OCI-LY3 (cell line): ENCODE data around the gene PCSK7.
"Not testable (repeated sequence)": the region's sequence is repeated elsewhere in the genome, so short reads cannot be mapped to it uniquely, and the experiment has no call there.

Experiments
- CTCF ChIP-seq: fragments of 200-600, 300-600 bp; sonication (generic); IDR thresholded peaks from 2 replicates; pipeline ENCODE4 v1.5.1; 2014; ENCODE audit warnings: antibody characterized with exemption, low read length, low read depth
- EZH2phosphoT487 ChIP-seq: fragments of 200-600 bp; shearing (Covaris generic); IDR thresholded peaks from 2 replicates; pipeline ENCODE4 v1.6.1; 2018; ENCODE audit warnings: antibody characterized with exemption, mixed run types, low read depth

- not testable (repeated sequence) for TF ChIP-seq CTCF, EZH2phosphoT487
These were observed 23.2 kb downstream of the PCSK7 start for GRCh38 chr11:117208710-117209109.
